ENCODE data around the gene FAU. TPM values are rescaled to one million over a fixed set of nuclear protein-coding genes. Genes with fewer than 3 reads are reported as not detected.

The FAU gene
- total and polyA plus RNA-seq, 2 of the 13 experiments (the other 11 are each of a cell fraction or from before 2014, with no cell fraction given), result 374 to 869 TPM

GRCh38 chr11:65095974-65096806, 25.7 kb downstream of the FAU start, which contains the start of gene VPS51 (continued):
- TF ChIP-seq ZNF687 (CRISPR knock-in tag; IDR thresholded peaks at IDR 0.05) (peak; percentile 81), ZNF570 (CRISPR knock-in tag; IDR thresholded peaks at IDR 0.05; ENCODE audit: borderline replicate concordance) (no peak), ZBTB3 (CRISPR knock-in tag; IDR thresholded peaks at IDR 0.05; ENCODE audit: borderline replicate concordance, low read depth) (no peak), EZH2 (conservative IDR thresholded peaks at IDR 0.05; ENCODE audit: low read depth, low read length) (no peak), NFYB (CRISPR knock-in tag; IDR thresholded peaks at IDR 0.05) (peak; percentile 55), REXO4 (CRISPR knock-in tag; IDR thresholded peaks at IDR 0.05; ENCODE audit: borderline replicate concordance) (no peak), BHLHE40 (IDR thresholded peaks at IDR 0.05; ENCODE audit: low read length) (peak; percentile 78), TARDBP (CRISPR knock-in tag; IDR thresholded peaks at IDR 0.05) (peak; percentile 94), HNRNPH1 (optimal IDR thresholded peaks at IDR 0.05; ENCODE audit: low read depth, low read length) (no peak), KLF13 (CRISPR knock-in tag; IDR thresholded peaks at IDR 0.05) (no peak; the same call in 1 of the 2 replicates), SNAPC5 (CRISPR knock-in tag; IDR thresholded peaks at IDR 0.05; ENCODE audit: borderline replicate concordance) (no peak), ZNF414 (CRISPR knock-in tag; IDR thresholded peaks at IDR 0.05) (no peak), ATF3 (CRISPR knock-in tag; IDR thresholded peaks at IDR 0.05) (peak; percentile 51; the same call in 1 of the 2 replicates), PAX8 (CRISPR knock-in tag; IDR thresholded peaks at IDR 0.05; ENCODE audit: borderline replicate concordance) (no peak), ZNF781 (CRISPR knock-in tag; IDR thresholded peaks at IDR 0.05; ENCODE audit: borderline replicate concordance, not compliant biosample characterization) (peak; percentile 67), JUNB (CRISPR knock-in tag; IDR thresholded peaks at IDR 0.05; ENCODE audit: borderline replicate concordance) (no peak), HDAC2 (CRISPR knock-in tag; IDR thresholded peaks at IDR 0.05) (peak; percentile 92; the same call in 1 of the 2 replicates), THYN1 (CRISPR knock-in tag; IDR thresholded peaks at IDR 0.05; ENCODE audit: borderline replicate concordance, low read depth) (no peak), CBX5 (CRISPR knock-in tag; IDR thresholded peaks at IDR 0.05; ENCODE audit: borderline replicate concordance) (peak; percentile 82; the same call in 1 of the 2 replicates), ZNF670 (CRISPR knock-in tag; IDR thresholded peaks at IDR 0.05; ENCODE audit: borderline replicate concordance) (peak; percentile 96), TFE3 (CRISPR knock-in tag; IDR thresholded peaks at IDR 0.05) (0 out of 2 replicates have a peak, but pooled peaks have one; percentile 13), ZNF510 (CRISPR knock-in tag; IDR thresholded peaks at IDR 0.05; ENCODE audit: low read depth) (peak; percentile 80; the same call in 1 of the 2 replicates)

Data from HepG2 (cell line).